Hepatocyte (in vitro differentiated cells): Measurements from ENCODE around the gene MATN4. TPM values are rescaled to one million over a fixed set of nuclear protein-coding genes. Genes with fewer than 3 reads are reported as not detected.

ENCODE experiments used
- DNase-seq: peaks from one replicate; pipeline ENCODE4 v3.0.0-alpha.2; 2016; ENCODE audit warnings: low spot score
- H2AFZ ChIP-seq: fragments of 200-600 bp; sonication (generic); 2 replicates; pipeline ENCODE4 v1.6.0; 2016; ENCODE audit warnings: antibody characterized with exemption, mild to moderate bottlenecking
- H3K27ac ChIP-seq: fragments of 200-600 bp; sonication (generic); 2 replicates; pipeline ENCODE4 v1.5.1; 2016; ENCODE audit warnings: mild to moderate bottlenecking
- H3K27me3 ChIP-seq: fragments of 200-600 bp; sonication (generic); 2 replicates; pipeline ENCODE4 v1.6.1; 2016
- H3K36me3 ChIP-seq: fragments of 200-600 bp; sonication (generic); replicated peaks from 2 replicates; pipeline ENCODE4 v1.5.1; 2016; ENCODE audit warnings: low read depth; ENCODE audit not compliant: insufficient read depth
- H3K4me1 ChIP-seq: fragments of 200-600 bp; sonication (generic); 2 replicates; pipeline ENCODE4 v1.5.1; 2016; ENCODE audit warnings: mild to moderate bottlenecking, moderate library complexity; ENCODE audit not compliant: insufficient read depth
- H3K4me2 ChIP-seq: fragments of 200-600 bp; sonication (generic); 2 replicates; pipeline ENCODE4 v1.6.0; 2016
- H3K4me3 ChIP-seq: fragments of 200-600 bp; sonication (generic); 2 replicates; pipeline ENCODE4 v1.5.1; 2016; ENCODE audit warnings: mild to moderate bottlenecking
- H3K79me2 ChIP-seq: fragments of 200-600 bp; sonication (generic); 2 replicates; pipeline ENCODE4 v1.6.0; 2017; ENCODE audit warnings: mild to moderate bottlenecking
- H3K9me2 ChIP-seq: fragments of 200-600 bp; sonication (generic); replicated peaks from 2 replicates; pipeline ENCODE4 v1.6.0; 2017; ENCODE audit warnings: mild to moderate bottlenecking; ENCODE audit not compliant: insufficient read depth
- H3K9me3 ChIP-seq: fragments of 200-600 bp; sonication (generic); 2 replicates; pipeline ENCODE4 v1.5.1; 2016; ENCODE audit warnings: low read depth, mild to moderate bottlenecking
- H4K20me1 ChIP-seq: fragments of 200-600 bp; sonication (generic); 2 replicates; pipeline ENCODE4 v1.6.0; 2016; ENCODE audit warnings: mild to moderate bottlenecking; ENCODE audit not compliant: insufficient read depth, poor library complexity, severe bottlenecking
- CTCF ChIP-seq: fragments of 200-600 bp; sonication (generic); IDR thresholded peaks from 2 replicates; pipeline ENCODE4 v1.5.1; 2016; ENCODE audit warnings: antibody characterized with exemption, mild to moderate bottlenecking; ENCODE audit not compliant: poor library complexity
- EZH2 ChIP-seq: fragments of 200-600 bp; sonication (generic); IDR thresholded peaks from 2 replicates; pipeline ENCODE4 v1.6.1; 2016; ENCODE audit warnings: antibody characterized with exemption, mild to moderate bottlenecking, borderline replicate concordance
- EZH2phosphoT487 ChIP-seq: fragments of 200-600 bp; sonication (generic); IDR thresholded peaks from one replicate; pipeline ENCODE4 v1.6.1; 2018; ENCODE audit warnings: antibody characterized with exemption, mild to moderate bottlenecking, low read depth, moderate library complexity; ENCODE audit not compliant: unreplicated experiment, severe bottlenecking
- WGBS: methylation state at CpG from one replicate; pipeline ENCODE4 v1.1.6; 2016; ENCODE audit warnings: low lambda C conversion rate; ENCODE audit errors: missing lambda C conversion rate; 5-methylcytosine and 5-hydroxymethylcytosine counted together
- polyA plus RNA-seq: library from polyadenylated mRNA; unstranded; fragments of >200 nt; fragmentation: Nextera tagmentation; extraction: Ambion mirVana; gene quantifications from 2 replicates; pipeline ENCODE4 v1.2.1, GENCODE V29; 2016
- total RNA-seq: library from RNA; depleted of rRNA; stranded (reverse); fragments of >200 nt; gene quantifications from 2 replicates; pipeline ENCODE4 v1.2.3, GENCODE V29; 2014

MATN4 gene
- total and polyA plus RNA-seq, 2 experiments from 2014 or later: 0.57 TPM; not detected in 1

- H3K4me3 ChIP-seq: no peak overlapping the region
- no peak for DNase-seq
- 39% methylated on average over 4 of the region's 4 CpGs for WGBS
- H3K27me3 ChIP-seq: no peaks in the 10 kb centered on the region
- H2AFZ ChIP-seq: no peak overlapping the region
- H3K36me3 ChIP-seq: no peaks in the 10 kb centered on the region
- H3K4me2 ChIP-seq: no peak overlapping the region
- H4K20me1 ChIP-seq: no peaks in the 10 kb centered on the region
- H3K9me2 ChIP-seq: no peaks in the 10 kb centered on the region
- no peaks in the 10 kb centered on the region for H3K79me2 ChIP-seq
- H3K4me1 ChIP-seq: no peaks in the 10 kb centered on the region
- H3K9me3 ChIP-seq: no peaks in the 10 kb centered on the region
- H3K27ac ChIP-seq: no peak overlapping the region
- TF ChIP-seq EZH2: no peak
- TF ChIP-seq CTCF: peak; percentile 20
Measured at GRCh38 chr20:45300961-45301360, 7.1 kb downstream of the MATN4 start.

GRCh38 chr20:45299786-45300185 lies 8.3 kb downstream of the MATN4 start:
- Histone ChIP-seq H3K4me1 (no peaks in the 10 kb centered on the region), H3K27ac (no peak overlapping the region), H3K4me3 (no peak overlapping the region), H2AFZ (no peak overlapping the region), H3K9me2 (no peaks in the 10 kb centered on the region), H3K36me3 (no peaks in the 10 kb centered on the region), H3K9me3 (no peaks in the 10 kb centered on the region), H3K27me3 (no peaks in the 10 kb centered on the region), H3K79me2 (no peaks in the 10 kb centered on the region), H3K4me2 (no peak overlapping the region), H4K20me1 (no peaks in the 10 kb centered on the region)
- no peak for DNase-seq
- 95% methylated on average over 6 of the region's 6 CpGs for WGBS
- TF ChIP-seq EZH2phosphoT487: no peak
- TF ChIP-seq EZH2: no peak
- TF ChIP-seq CTCF: no peak

- H3K27ac ChIP-seq: no peak overlapping the region
- H3K27me3 ChIP-seq: peaks cover 4% of the 10 kb centered on the region
- H3K9me3 ChIP-seq: no peaks in the 10 kb centered on the region
- H4K20me1 ChIP-seq: no peaks in the 10 kb centered on the region
- no peak for DNase-seq
- no peak for TF ChIP-seq CTCF
- TF ChIP-seq EZH2phosphoT487: no peak
- 96% methylated on average over 39 of the region's 52 CpGs for WGBS
- H3K36me3 ChIP-seq: no peaks in the 10 kb centered on the region
- H3K9me2 ChIP-seq: no peaks in the 10 kb centered on the region
- no peak overlapping the region for H3K4me2 ChIP-seq
- H3K79me2 ChIP-seq: no peaks in the 10 kb centered on the region
- H3K4me1 ChIP-seq: no peaks in the 10 kb centered on the region
- H3K4me3 ChIP-seq: no peak overlapping the region
- no peak overlapping the region for H2AFZ ChIP-seq
Measured at GRCh38 chr20:45297786-45298497, 10.2 kb downstream of the MATN4 start.

GRCh38 chr20:45294659-45295058 lies 13.4 kb downstream of the MATN4 start:
- Histone ChIP-seq H3K4me3 (no peak overlapping the region), H3K4me1 (no peaks in the 10 kb centered on the region), H3K4me2 (no peak overlapping the region), H3K36me3 (no peaks in the 10 kb centered on the region), H3K9me3 (no peaks in the 10 kb centered on the region), H3K27ac (no peak overlapping the region), H3K79me2 (no peaks in the 10 kb centered on the region), H4K20me1 (no peaks in the 10 kb centered on the region), H3K9me2 (no peaks in the 10 kb centered on the region), H3K27me3 (peaks cover 14% of the 10 kb centered on the region), H2AFZ (no peak overlapping the region)
- DNase-seq: no peak
- no peak for TF ChIP-seq EZH2
- TF ChIP-seq EZH2phosphoT487: no peak
- TF ChIP-seq CTCF: no peak
- 92% methylated on average over 1 of the region's 1 CpG for WGBS
